MCF 10A (cell line): Measurements from ENCODE around the gene ABI1. TPM values are rescaled to one million over a fixed set of nuclear protein-coding genes. Genes with fewer than 3 reads are reported as not detected.

Source experiments
- BruUV-seq: library from RNA; stranded (reverse); fragments of 400-500 nt; replicated peaks from 2 replicates; lab custom pipeline; 2021; lab: Mats Ljungman, UMichigan
- CTCF ChIA-PET: fragments of 300-600 bp; sonication (Branson Sonifier 250); formaldehyde crosslinking; extraction: SDS; loops from one replicate; lab custom pipeline; 2021; ENCODE audit warnings: antibody characterized with exemption, inconsistent platforms; lab: Yijun Ruan, JAX
- POLR2A ChIA-PET: fragments of 300-600, 350-650 bp; sonication (Branson Sonifier 250); formaldehyde crosslinking; extraction: SDS; loops from one replicate; lab custom pipeline; 2020; ENCODE audit warnings: antibody characterized with exemption, inconsistent platforms; lab: Yijun Ruan, JAX
- DNase-seq: peaks from one replicate; pipeline ENCODE4 v3.0.0-alpha.2; 2018; ENCODE audit not compliant: unreplicated experiment
- H3K27ac Mint-ChIP-seq: one replicate; pipeline ENCODE4 v1.8.0; 2022; ENCODE audit warnings: mild to moderate bottlenecking, low read depth, mixed read lengths; ENCODE audit not compliant: unreplicated experiment
- H3K27me3 Mint-ChIP-seq: one replicate; pipeline ENCODE4 v1.8.0; 2022; ENCODE audit warnings: mixed read lengths; ENCODE audit not compliant: insufficient read depth, unreplicated experiment
- H3K36me3 Mint-ChIP-seq: one replicate; pipeline ENCODE4 v1.8.0; 2022; ENCODE audit warnings: mild to moderate bottlenecking, moderate library complexity, mixed read lengths; ENCODE audit not compliant: insufficient read depth, unreplicated experiment
- H3K4me1 Mint-ChIP-seq: one replicate; pipeline ENCODE4 v1.8.0; 2022; ENCODE audit warnings: mixed read lengths; ENCODE audit not compliant: insufficient read depth, unreplicated experiment
- H3K4me3 Mint-ChIP-seq: one replicate; pipeline ENCODE4 v1.8.0; 2022; ENCODE audit warnings: mild to moderate bottlenecking, moderate library complexity, mixed read lengths; ENCODE audit not compliant: unreplicated experiment
- H3K9me3 Mint-ChIP-seq: one replicate; pipeline ENCODE4 v1.8.0; 2022; ENCODE audit warnings: mixed read lengths; ENCODE audit not compliant: unreplicated experiment
- CTCF ChIP-seq: fragments of 200-600 bp; IDR thresholded peaks from one replicate; pipeline ENCODE4 v1.8.0; 2022; ENCODE audit warnings: antibody characterized with exemption, mild to moderate bottlenecking; ENCODE audit not compliant: unreplicated experiment
- intact Hi-C: fragments of 100-400 bp; cut with micrococcal nuclease; formaldehyde crosslinking; loops from 2 replicates; pipeline ENCODE4 v1.14.1; 2022
- total RNA-seq: library from RNA; stranded (reverse); gene quantifications from 2 replicates; pipeline ENCODE4 v1.2.3, GENCODE V29; 2022

ABI1 gene
- total RNA-seq, 1 experiment from 2014 or later = 53.0 TPM

GRCh38 chr10:26739071-26739631 is 121.6 kb downstream of the ABI1 start:
- Mint-ChIP-seq H3K9me3 (no peaks in the 10 kb centered on the region), H3K27me3 (no peaks in the 10 kb centered on the region), H3K4me1 (no peaks in the 10 kb centered on the region), H3K36me3 (peaks cover 100% of the 10 kb centered on the region), H3K27ac (no peak overlapping the region), H3K4me3 (no peak overlapping the region)
- BruUV-seq = no TSS peak
- CTCF ChIA-PET = interaction anchor here (1.0 kb wide), 1 partner anchor 13 kb away, joined by 4 read pairs; no protein-coding TSS in a partner anchor
- TF ChIP-seq CTCF = no peak
- POLR2A ChIA-PET = no interaction called here
- no peak for DNase-seq
- intact Hi-C loops = no loop called here

GRCh38 chr10:26738301-26738911 is 122.4 kb downstream of the ABI1 start:
- ChIA-PET CTCF (interaction anchor here (1.0 kb wide), 1 partner anchor 12 kb away, joined by 4 read pairs; no protein-coding TSS in a partner anchor), POLR2A (no interaction called here)
- no TSS peak for BruUV-seq
- H3K4me3 Mint-ChIP-seq = no peak overlapping the region
- intact Hi-C loops = no loop called here
- no peaks in the 10 kb centered on the region for H3K27me3 Mint-ChIP-seq
- no peak for DNase-seq
- no peak overlapping the region for H3K27ac Mint-ChIP-seq
- TF ChIP-seq CTCF = no peak
- no peaks in the 10 kb centered on the region for H3K9me3 Mint-ChIP-seq
- H3K36me3 Mint-ChIP-seq = peaks cover 96% of the 10 kb centered on the region
- no peaks in the 10 kb centered on the region for H3K4me1 Mint-ChIP-seq

GRCh38 chr10:26737730-26738129 is 123.0 kb downstream of the ABI1 start:
- H3K9me3 Mint-ChIP-seq = no peaks in the 10 kb centered on the region
- H3K27me3 Mint-ChIP-seq = no peaks in the 10 kb centered on the region
- intact Hi-C loops = no loop called here
- TF ChIP-seq CTCF = no peak
- no peak overlapping the region for H3K4me3 Mint-ChIP-seq
- ChIA-PET POLR2A (no interaction called here), CTCF (no interaction called here)
- DNase-seq = no peak
- no peaks in the 10 kb centered on the region for H3K4me1 Mint-ChIP-seq
- peaks cover 96% of the 10 kb centered on the region for H3K36me3 Mint-ChIP-seq
- no TSS peak for BruUV-seq
- no peak overlapping the region for H3K27ac Mint-ChIP-seq

GRCh38 chr10:26735435-26735834 is 125.3 kb downstream of the ABI1 start:
- H3K4me3 Mint-ChIP-seq = no peak overlapping the region
- intact Hi-C loops = no loop called here
- BruUV-seq = no TSS peak
- peak overlapping the region; percentile 27 for H3K27ac Mint-ChIP-seq
- no peak for DNase-seq
- no peaks in the 10 kb centered on the region for H3K9me3 Mint-ChIP-seq
- no peaks in the 10 kb centered on the region for H3K27me3 Mint-ChIP-seq
- H3K36me3 Mint-ChIP-seq = peaks cover 85% of the 10 kb centered on the region
- POLR2A ChIA-PET = no interaction called here
- H3K4me1 Mint-ChIP-seq = no peaks in the 10 kb centered on the region
- no peak for TF ChIP-seq CTCF
- CTCF ChIA-PET = interaction anchor here (0.6 to 3.0 kb wide), 5 partner anchors 9 to 154 kb away, joined by 3 to 14 read pairs (median 4); no protein-coding TSS in a partner anchor
